ENCODE results near the gene EXT2.

Gene EXT2

GRCh38 chr11:44083906-44084305 is 11.6 kb upstream of the EXT2 start:
- in situ Hi-C loops (cut with MboI; ENCODE audit: low sequenced_read_pairs) = no loop called here

DNA sequence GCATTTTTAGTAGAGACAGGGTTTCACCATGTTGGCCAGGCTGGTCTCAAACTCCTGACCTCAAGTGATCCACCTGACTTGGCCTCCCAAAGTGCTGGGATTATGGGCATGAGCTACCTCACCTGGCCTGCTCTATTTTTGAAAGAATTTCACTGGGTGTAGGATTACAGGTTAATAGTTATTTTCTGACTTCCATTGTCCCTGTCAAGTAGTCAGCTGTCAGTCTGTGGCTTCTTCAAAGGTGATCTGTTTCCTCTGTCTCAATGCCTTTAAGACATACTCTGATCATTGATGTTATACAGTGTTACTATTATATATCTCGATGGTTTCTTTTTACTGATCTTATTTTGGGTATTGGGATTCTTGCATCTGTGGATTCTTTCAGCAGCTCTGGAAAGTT is 10.1 kb upstream of the EXT2 start:
- in situ Hi-C loops (cut with MboI; ENCODE audit: low sequenced_read_pairs) = no loop called here

DNA sequence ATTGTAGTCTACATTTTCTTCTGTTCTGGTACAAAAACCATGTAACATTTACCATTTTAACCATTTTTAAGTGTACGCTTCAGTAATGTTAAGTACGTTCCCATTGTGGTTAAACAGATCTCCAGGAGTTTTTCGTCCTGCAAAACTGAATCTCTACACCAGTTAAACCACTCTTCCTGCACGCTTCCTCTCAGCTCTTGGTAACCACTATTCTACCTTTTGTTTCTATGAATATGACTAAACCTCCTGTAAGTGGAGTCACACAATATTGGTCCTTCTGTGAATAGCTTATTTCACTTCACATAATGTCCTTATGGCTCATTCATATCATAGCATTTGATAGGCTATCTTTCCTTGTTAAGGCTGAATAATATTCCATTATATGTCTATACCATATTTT is 7.1 kb upstream of the EXT2 start:
- in situ Hi-C loops (cut with MboI; ENCODE audit: low sequenced_read_pairs) = no loop called here

- in situ Hi-C loops (cut with MboI; ENCODE audit: low sequenced_read_pairs) = no loop called here
These were observed 6.6 kb upstream of the EXT2 start for GRCh38 chr11:44088871-44089270.

- in situ Hi-C loops (cut with MboI; ENCODE audit: low sequenced_read_pairs) = no loop called here
These were observed 4.9 kb upstream of the EXT2 start for GRCh38 chr11:44090539-44090938.

DNA sequence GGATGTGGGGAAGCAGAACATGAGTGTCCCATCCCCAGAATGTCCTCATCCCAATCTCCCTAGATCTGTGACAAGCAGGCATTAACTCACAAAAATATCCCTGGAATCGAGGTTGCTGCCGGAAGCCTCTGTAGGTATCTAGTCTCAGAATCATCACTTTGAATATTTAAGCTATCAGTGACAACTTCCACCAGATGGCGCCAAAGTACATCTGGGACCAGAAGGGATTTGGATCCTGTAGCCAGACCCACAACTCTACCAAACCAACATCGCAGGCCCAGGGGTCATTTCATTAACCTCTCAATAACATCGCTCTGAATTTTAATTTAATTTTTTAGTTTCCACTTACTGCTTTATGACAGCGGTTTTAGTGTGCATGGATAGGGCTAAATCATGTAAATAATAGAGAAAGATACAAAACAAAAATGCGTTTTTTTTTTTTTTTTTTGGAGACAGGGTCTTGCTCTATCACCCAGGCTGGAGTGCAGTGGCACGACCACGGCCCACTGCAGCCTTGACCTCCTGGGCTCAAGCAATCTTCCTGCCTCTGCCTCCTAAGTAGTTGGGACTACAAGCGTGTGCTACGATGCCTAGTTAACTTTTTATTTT is 1.1 kb upstream of the EXT2 start:
- in situ Hi-C loops (cut with MboI; ENCODE audit: low sequenced_read_pairs) = no loop called here

- in situ Hi-C loops (cut with MboI; ENCODE audit: low sequenced_read_pairs) = no loop called here
These were observed 1.1 kb downstream of the EXT2 start for GRCh38 chr11:44096360-44097185.

GRCh38 chr11:44097821-44098220 is 2.3 kb downstream of the EXT2 start:
- in situ Hi-C loops (cut with MboI; ENCODE audit: low sequenced_read_pairs) = no loop called here

DNA sequence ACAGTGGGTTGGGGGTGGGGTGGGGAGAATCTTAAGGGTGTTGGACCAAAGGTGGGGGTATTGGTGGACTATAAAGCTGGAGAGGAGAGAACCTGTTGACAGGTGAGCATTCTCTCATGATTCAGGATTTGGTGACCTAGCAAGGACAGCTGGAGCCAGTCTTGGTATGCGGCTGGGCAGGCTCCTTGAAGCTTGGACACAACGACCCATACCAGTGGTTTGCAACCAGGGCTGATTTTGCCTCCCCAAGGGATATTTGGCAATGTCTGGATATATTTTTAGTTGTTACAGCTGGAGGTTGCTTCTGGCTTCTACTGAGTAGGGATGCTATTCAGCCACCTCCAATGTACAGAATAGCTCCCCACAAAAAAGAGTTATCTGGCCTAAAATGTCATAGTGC is 5.6 kb downstream of the EXT2 start:
- in situ Hi-C loops (cut with MboI; ENCODE audit: low sequenced_read_pairs) = loop anchor here (10.0 kb wide), 1 partner anchor 434 kb away; no protein-coding TSS in a partner anchor

DNA sequence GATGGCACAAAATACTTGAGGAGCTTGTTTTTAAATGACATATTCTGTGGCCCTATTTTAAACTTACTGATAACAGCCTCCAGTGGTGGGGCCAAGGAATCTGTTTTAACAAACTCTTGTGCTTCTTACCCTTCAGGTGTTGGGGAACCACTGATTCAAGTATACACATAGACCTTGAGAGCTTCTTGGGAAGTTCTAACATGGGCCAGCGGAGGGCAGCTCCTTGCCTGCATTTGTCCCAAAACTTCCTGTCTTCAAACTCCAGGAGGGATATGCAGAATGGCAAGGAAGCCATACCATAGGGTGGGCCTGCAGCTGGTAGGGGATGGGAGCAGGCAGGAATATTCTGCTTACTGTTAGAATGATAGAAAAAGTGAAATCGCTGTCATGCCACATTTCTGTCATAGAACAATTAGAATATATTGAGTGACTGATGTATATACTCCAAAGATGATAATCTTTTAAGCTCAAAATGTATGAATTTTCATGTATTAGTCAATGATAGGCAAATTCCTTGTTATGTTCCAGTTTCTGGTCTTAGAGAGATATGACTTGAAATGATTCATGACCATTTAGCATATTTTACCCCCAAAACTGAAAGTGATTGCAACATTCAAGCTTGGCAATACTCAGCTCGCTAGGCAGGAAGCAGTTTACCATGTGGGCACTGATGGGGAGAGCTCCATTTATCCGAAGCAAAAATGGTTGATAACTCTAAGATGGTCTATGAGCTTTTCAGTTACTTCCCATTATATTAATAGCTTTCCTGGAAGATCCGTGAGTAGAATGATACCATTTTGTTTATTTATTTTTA is 9.2 kb downstream of the EXT2 start:
- in situ Hi-C loops (cut with MboI; ENCODE audit: low sequenced_read_pairs) = loop anchor here (10.0 kb wide), 1 partner anchor 430 kb away; no protein-coding TSS in a partner anchor

GRCh38 chr11:44108260-44108659 is 12.8 kb downstream of the EXT2 start:
- in situ Hi-C loops (cut with MboI; ENCODE audit: low sequenced_read_pairs) = loop anchor here (10.0 kb wide), 1 partner anchor 427 kb away; no protein-coding TSS in a partner anchor

DNA sequence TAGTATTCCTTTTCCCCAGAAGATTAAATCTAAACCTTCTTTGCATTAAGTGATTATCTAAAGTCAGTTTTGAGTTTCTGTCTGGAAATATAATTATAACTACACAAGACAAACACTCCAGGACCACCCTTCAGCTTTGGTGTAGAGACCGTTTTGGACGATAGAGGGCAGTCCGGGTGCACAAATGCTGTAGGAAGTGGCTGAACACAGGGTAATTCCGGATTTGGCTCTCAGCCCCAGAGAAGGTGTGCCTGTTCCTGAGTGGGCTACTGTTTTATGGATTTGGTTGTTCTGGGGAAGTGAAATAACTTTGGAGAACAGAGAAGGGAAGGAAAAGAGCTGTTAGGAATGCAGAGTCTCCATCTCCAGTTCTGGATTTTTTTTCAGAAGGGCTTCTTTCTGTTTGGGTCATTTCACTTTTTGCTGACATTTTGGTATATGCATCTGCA is 14.8 kb downstream of the EXT2 start:
- in situ Hi-C loops (cut with MboI; ENCODE audit: low sequenced_read_pairs) = no loop called here

GRCh38 chr11:44112091-44112821 is 16.8 kb downstream of the EXT2 start:
- in situ Hi-C loops (cut with MboI; ENCODE audit: low sequenced_read_pairs) = no loop called here

GRCh38 chr11:44113018-44113417 is 17.5 kb downstream of the EXT2 start:
- in situ Hi-C loops (cut with MboI; ENCODE audit: low sequenced_read_pairs) = no loop called here

GRCh38 chr11:44113572-44113971 is 18.1 kb downstream of the EXT2 start:
- in situ Hi-C loops (cut with MboI; ENCODE audit: low sequenced_read_pairs) = no loop called here

DNA sequence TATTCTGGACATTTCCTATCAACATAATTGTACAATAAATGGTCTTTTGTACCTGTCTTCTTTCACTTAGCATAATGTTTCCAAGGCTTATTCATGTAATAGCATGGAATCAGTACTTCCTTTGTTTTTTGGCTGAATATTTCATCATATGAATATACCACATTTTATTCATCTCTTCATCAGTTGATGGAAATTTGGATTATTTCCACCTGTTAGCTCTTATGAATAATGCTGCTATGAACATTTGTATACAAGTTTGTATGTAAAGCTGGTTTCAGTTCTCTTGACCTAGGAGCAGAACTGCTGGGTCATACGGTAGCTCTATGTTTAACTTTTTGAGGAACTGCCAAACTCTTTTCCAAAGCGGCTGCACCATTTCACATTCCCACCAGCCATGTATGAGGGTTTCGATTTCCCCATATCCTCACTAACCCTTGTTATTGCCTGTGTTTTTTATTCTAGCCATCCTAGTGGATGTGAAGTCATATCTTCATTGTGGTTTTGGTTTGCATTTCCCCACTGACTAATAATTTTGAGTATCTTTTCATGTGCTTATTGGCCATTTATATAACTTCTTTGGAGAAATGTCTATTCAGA is 20.9 kb downstream of the EXT2 start:
- in situ Hi-C loops (cut with MboI; ENCODE audit: low sequenced_read_pairs) = no loop called here

DNA sequence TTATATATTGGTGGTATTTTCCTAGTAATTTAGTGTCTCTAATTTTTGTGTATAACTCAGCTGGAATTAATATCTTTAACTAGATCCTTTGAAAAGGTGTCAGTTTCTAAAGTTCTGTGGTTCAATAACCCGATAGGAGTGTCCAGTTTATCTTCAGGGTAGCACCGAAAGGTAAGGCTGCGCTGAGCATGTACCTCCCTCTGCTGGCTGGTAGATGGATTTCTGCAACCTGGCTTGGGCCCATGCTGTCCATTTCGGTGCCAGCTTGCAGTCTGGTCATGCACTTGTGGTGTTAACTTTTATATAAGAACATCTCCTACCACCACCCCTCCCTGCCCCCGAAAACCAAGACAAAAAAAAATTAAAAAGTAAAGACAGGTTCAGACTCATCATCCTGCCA is 24.7 kb downstream of the EXT2 start:
- in situ Hi-C loops (cut with MboI; ENCODE audit: low sequenced_read_pairs) = no loop called here

DNA sequence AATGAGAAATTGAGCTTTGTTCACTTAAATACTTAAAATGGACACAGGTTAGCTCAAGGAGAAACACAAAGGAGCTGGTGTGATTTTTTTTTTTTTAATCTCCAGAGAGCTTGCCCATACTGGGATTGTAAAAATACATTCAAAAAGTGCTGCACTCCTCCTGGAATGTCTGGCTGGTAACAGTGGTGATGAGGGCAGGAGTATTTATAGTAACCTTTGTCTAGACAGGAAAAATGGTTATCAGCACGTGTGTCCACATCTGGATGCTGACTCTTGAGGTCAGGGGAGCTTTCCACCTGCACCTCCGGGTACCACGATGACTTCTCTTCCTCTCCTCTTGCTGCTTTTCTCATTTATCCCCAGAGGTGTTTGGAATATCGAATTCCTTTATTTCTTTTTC is 30.1 kb downstream of the EXT2 start:
- in situ Hi-C loops (cut with MboI; ENCODE audit: low sequenced_read_pairs) = no loop called here

GRCh38 chr11:44126304-44126703 is 30.8 kb downstream of the EXT2 start:
- in situ Hi-C loops (cut with MboI; ENCODE audit: low sequenced_read_pairs) = no loop called here

GRCh38 chr11:44127130-44127529 is 31.7 kb downstream of the EXT2 start:
- in situ Hi-C loops (cut with MboI; ENCODE audit: low sequenced_read_pairs) = no loop called here
